CD4-positive, CD25-positive, alpha-beta regulatory T cell (primary cell): ENCODE data around the gene LRRTM3. TPM values are rescaled to one million over a fixed set of nuclear protein-coding genes. Genes with fewer than 3 reads are reported as not detected.

Experiments used
- ATAC-seq, 2 donors: fragments of 150-1000 bp; cut with Tn5 transposase; one replicate each; pipeline ENCODE4 v1.10.0; 2021; ENCODE audit warnings: low read depth in 2 of 2, moderate number of reproducible peaks in 2 of 2, moderate library complexity in 1 of 2
- DNase-seq, 3 donors: peaks; one replicate each; pipeline versions ENCODE4 v3.0.0 to v3.0.0-alpha.2; 2012 to 2022; ENCODE audit warnings: mixed read lengths in 1 of 3
- H3K27ac ChIP-seq: one replicate; pipeline ENCODE4 v1.7.0; 2013; ENCODE audit warnings: mild to moderate bottlenecking, low read length; ENCODE audit not compliant: insufficient read depth, poor library complexity, severe bottlenecking
- H3K27me3 ChIP-seq: one replicate; pipeline ENCODE4 v1.7.0; 2013; ENCODE audit warnings: low read length; ENCODE audit not compliant: control insufficient read depth, insufficient read depth
- H3K36me3 ChIP-seq: one replicate; pipeline ENCODE4 v1.7.0; 2013; ENCODE audit warnings: mild to moderate bottlenecking, low read length, moderate library complexity; ENCODE audit not compliant: control insufficient read depth, insufficient read depth
- H3K4me1 ChIP-seq: 2 replicates; pipeline ENCODE4 v1.7.0; 2013; ENCODE audit warnings: mild to moderate bottlenecking, low read length; ENCODE audit not compliant: insufficient read depth, control insufficient read depth, poor library complexity, severe bottlenecking
- H3K4me3 ChIP-seq: one replicate; pipeline ENCODE4 v1.7.0; 2013; ENCODE audit warnings: low read depth, mild to moderate bottlenecking, low read length, moderate library complexity
- H3K9me3 ChIP-seq, 2 experiments: 1 replicate in 1 of 2; 2 replicates in 1 of 2; pipeline ENCODE4 v1.7.0; 2013; ENCODE audit warnings: low read length in 2 of 2, mild to moderate bottlenecking in 1 of 2, moderate library complexity in 1 of 2; ENCODE audit not compliant: control insufficient read depth in 2 of 2
- H3K27ac Mint-ChIP-seq, 3 donors: one replicate each; pipeline ENCODE4 v1.8.0; 2020 to 2022; ENCODE audit warnings: mild to moderate bottlenecking in 3 of 3, mixed read lengths in 3 of 3, moderate library complexity in 2 of 3
- H3K27me3 Mint-ChIP-seq: one replicate; pipeline ENCODE4 v1.8.0; 2022; ENCODE audit warnings: mild to moderate bottlenecking, mixed read lengths
- H3K36me3 Mint-ChIP-seq: one replicate; pipeline ENCODE4 v1.8.0; 2020; ENCODE audit warnings: mixed read lengths
- H3K4me1 Mint-ChIP-seq, 4 donors: one replicate each; pipeline ENCODE4 v1.8.0; 2020 to 2022; ENCODE audit warnings: mixed read lengths in 4 of 4, mild to moderate bottlenecking in 1 of 4
- H3K4me3 Mint-ChIP-seq, 4 donors: one replicate each; pipeline ENCODE4 v1.8.0; 2020 to 2022; ENCODE audit warnings: mild to moderate bottlenecking in 4 of 4, mixed read lengths in 4 of 4, moderate library complexity in 3 of 4
- H3K9me3 Mint-ChIP-seq, 7 donors: one replicate each; pipeline ENCODE4 v1.8.0; 2020 to 2022; ENCODE audit warnings: mixed read lengths in 7 of 7, mild to moderate bottlenecking in 3 of 7, moderate library complexity in 2 of 7
- polyA plus RNA-seq, 4 donors: library from polyadenylated mRNA; unstranded; fragments of 300-500 nt; fragmentation: Illumina TruSeq; gene quantifications; one replicate each; pipeline ENCODE4 v1.2.3, GENCODE V29; 2021
- total RNA-seq: library from RNA; stranded (reverse); gene quantifications from one replicate; pipeline ENCODE4 v1.2.3, GENCODE V29; 2022

Gene LRRTM3
- total and polyA plus RNA-seq, 5 donors from 2014 or later, result not detected

DNA sequence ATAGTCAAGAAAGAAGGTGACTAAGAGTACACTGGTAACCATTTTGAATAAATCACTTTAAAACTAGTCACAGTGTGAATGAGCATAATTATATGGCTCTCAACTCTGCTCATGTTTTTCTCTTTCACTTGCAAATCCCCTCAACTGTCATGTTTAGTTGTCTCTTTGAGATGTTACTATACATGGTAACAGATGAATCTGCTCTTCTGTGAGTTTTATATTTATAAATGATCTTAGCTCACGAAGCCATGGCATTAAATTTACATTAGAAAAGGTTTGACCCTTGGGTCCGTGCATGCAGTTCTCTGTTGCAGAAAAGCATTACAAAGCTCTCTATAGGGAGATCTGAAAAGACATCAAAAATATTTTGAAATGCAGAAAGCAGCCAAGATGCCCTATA is 33.0 kb upstream of the LRRTM3 start:
- Histone ChIP-seq H3K4me1 (no peaks in the 10 kb centered on the region), H3K27ac (no peak overlapping the region), H3K36me3 (no peaks in the 10 kb centered on the region), H3K4me3 (no peak overlapping the region), H3K9me3 (no peaks in the 10 kb centered on the region), H3K27me3 (no peaks in the 10 kb centered on the region)
- Mint-ChIP-seq H3K4me1 (no peaks in the 10 kb centered on the region), H3K36me3 (no peaks in the 10 kb centered on the region), H3K27ac (no peak overlapping the region), H3K4me3 (no peak overlapping the region), H3K27me3 (peaks cover 4% of the 10 kb centered on the region), H3K9me3 (peaks cover 0 to 7% (median 4%) of the 10 kb centered on the region in 7 donors)
- DNase-seq (no peak), ATAC-seq (no peak)

DNA sequence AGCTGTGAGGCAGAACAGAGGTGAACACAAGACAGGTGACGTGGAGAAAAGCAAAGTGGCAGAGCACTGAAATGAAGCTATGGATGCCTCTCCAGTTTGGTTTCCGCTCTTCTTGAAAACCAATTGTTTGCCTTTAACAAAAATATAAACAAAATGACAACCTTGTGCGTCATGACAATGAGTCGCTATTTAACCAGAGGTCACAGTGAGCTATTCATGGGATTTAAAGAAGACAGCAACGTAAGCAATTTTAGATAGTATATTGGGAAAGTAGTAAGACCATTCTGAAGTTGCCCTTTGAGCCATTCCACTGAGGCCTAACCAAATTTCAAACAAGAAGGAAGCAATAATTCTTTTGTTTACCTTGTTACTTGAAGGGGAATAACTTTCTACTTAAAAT is 15.2 kb upstream of the LRRTM3 start:
- H3K36me3 Mint-ChIP-seq, result no peaks in the 10 kb centered on the region
- Histone ChIP-seq H3K27me3 (no peaks in the 10 kb centered on the region), H3K4me3 (no peak overlapping the region), H3K36me3 (no peaks in the 10 kb centered on the region), H3K27ac (no peak overlapping the region), H3K9me3 (no peaks in the 10 kb centered on the region), H3K4me1 (no peaks in the 10 kb centered on the region)
- no peak overlapping the region for H3K4me3 Mint-ChIP-seq
- H3K9me3 Mint-ChIP-seq, result peaks cover 0 to 14% (median 0%) of the 10 kb centered on the region in 7 donors
- DNase-seq, result no peak
- no peak for ATAC-seq
- no peak overlapping the region for H3K27ac Mint-ChIP-seq
- no peaks in the 10 kb centered on the region for H3K4me1 Mint-ChIP-seq
- no peaks in the 10 kb centered on the region for H3K27me3 Mint-ChIP-seq

DNA sequence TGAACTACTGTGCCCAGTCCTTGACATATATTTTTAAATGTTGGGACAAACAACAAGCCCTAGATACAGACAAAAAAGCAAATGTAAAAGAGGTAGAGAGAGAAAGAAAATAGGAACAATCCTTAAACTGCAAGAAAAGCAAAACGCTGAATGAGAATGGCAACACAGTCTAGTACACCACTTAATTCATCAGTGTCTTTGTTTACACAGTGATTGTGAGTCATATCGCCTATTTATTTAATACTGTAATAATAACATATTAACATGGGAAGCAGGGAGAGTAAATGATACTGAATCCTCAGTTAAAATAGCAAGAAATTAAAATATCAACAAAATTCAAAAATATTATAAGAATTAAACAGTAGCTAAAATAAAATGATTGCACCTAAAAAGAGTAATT is 9.8 kb upstream of the LRRTM3 start:
- H3K27me3 ChIP-seq, result no peaks in the 10 kb centered on the region
- H3K36me3 ChIP-seq, result no peaks in the 10 kb centered on the region
- H3K4me1 Mint-ChIP-seq, result no peaks in the 10 kb centered on the region
- H3K27ac Mint-ChIP-seq, result no peak overlapping the region
- H3K4me1 ChIP-seq, result no peaks in the 10 kb centered on the region
- no peak overlapping the region for H3K4me3 Mint-ChIP-seq
- DNase-seq, result no peak
- peaks cover 0 to 6% (median 0%) of the 10 kb centered on the region in 7 donors for H3K9me3 Mint-ChIP-seq
- no peaks in the 10 kb centered on the region for H3K36me3 Mint-ChIP-seq
- no peak overlapping the region for H3K27ac ChIP-seq
- H3K27me3 Mint-ChIP-seq, result no peaks in the 10 kb centered on the region
- no peaks in the 10 kb centered on the region for H3K9me3 ChIP-seq
- H3K4me3 ChIP-seq, result no peak overlapping the region
- no peak for ATAC-seq

DNA sequence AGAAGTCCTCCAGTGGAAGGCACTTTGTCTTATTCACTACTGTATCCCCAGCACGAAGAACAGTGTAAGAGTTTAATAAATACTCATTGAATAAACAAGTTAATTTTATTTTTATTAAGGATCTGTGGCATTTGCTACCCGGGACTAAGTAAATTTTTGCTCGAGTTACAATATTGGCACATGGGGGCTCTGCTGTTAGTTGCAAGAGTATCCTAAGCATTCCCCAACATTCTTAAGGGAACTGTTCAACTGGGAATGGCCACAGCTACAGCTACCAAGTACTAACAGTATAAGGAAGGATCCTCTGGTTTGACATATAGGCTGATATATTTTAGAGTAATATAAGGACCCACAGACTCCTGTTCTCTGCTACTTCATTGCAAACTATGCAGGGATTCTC is 8.7 kb upstream of the LRRTM3 start:
- Mint-ChIP-seq H3K36me3 (no peaks in the 10 kb centered on the region), H3K9me3 (peaks cover 0 to 6% (median 0%) of the 10 kb centered on the region in 7 donors), H3K4me3 (no peak overlapping the region), H3K27ac (no peak overlapping the region), H3K4me1 (no peaks in the 10 kb centered on the region), H3K27me3 (no peaks in the 10 kb centered on the region)
- Histone ChIP-seq H3K4me1 (no peaks in the 10 kb centered on the region), H3K27me3 (no peaks in the 10 kb centered on the region), H3K9me3 (no peaks in the 10 kb centered on the region), H3K4me3 (no peak overlapping the region), H3K36me3 (no peaks in the 10 kb centered on the region), H3K27ac (no peak overlapping the region)
- DNase-seq, result no peak
- ATAC-seq, result no peak

DNA sequence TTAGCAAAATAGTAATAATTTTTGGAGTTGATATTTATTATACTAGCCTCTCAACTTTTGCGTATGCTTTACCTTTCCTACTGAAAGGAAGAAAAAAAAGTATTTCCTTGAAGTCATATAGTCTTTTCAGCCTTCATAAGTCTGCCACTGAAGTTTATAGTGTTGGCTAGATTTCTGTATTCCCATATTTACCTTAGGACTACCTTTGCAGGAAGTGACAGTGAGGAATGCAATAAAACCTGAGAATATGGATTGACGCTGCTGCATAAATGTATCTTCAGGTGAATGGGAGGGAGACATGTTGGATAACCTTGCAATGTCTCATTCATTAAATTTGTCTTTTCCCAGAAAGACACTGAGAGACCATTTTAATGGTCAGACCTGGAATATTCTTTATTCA is 6.6 kb upstream of the LRRTM3 start:
- DNase-seq (no peak), ATAC-seq (no peak)
- Histone ChIP-seq H3K36me3 (no peaks in the 10 kb centered on the region), H3K4me3 (no peak overlapping the region), H3K27me3 (no peaks in the 10 kb centered on the region), H3K27ac (no peak overlapping the region), H3K4me1 (no peaks in the 10 kb centered on the region), H3K9me3 (no peaks in the 10 kb centered on the region)
- H3K27me3 Mint-ChIP-seq, result peaks cover 6% of the 10 kb centered on the region
- no peaks in the 10 kb centered on the region for H3K4me1 Mint-ChIP-seq
- no peak overlapping the region for H3K27ac Mint-ChIP-seq
- peaks cover 0 to 6% (median 0%) of the 10 kb centered on the region in 7 donors for H3K9me3 Mint-ChIP-seq
- H3K36me3 Mint-ChIP-seq, result no peaks in the 10 kb centered on the region
- no peak overlapping the region for H3K4me3 Mint-ChIP-seq

DNA sequence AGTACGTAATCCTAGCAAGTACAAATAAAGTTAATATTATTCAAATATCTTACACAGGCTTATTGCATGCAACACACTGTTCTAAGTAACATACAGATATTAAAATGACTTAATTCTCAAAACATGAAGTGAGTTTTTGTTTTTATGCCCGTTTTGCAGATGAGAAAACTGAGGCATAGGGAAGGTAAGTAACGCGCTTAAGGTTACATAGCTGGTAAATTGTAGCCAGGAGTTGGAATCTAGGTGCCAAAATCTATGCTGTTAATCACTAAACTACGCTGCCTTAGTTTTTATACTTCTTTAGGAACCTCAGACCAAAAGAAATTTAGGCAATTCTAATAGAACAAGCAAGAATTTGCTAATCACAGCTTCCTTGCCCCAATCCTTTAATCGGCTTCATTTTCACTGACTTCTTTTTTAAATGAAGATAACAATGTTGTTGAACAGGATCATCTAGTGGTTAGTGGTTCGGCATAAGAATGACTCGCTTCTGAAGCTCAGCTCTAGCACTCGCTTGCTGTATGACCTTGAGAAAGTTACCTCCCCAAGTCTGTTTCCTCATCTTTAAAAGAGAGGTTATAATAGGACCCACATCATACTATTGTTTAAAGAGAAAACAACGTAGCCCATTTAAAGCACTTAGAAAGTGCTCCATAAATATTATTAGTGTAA is 1.0 kb upstream of the LRRTM3 start:
- Mint-ChIP-seq H3K9me3 (peaks cover 0 to 5% (median 0%) of the 10 kb centered on the region in 7 donors), H3K27me3 (peaks cover 34% of the 10 kb centered on the region), H3K4me3 (no peak overlapping the region), H3K4me1 (no peaks in the 10 kb centered on the region), H3K27ac (no peak overlapping the region), H3K36me3 (no peaks in the 10 kb centered on the region)
- Histone ChIP-seq H3K9me3 (no peaks in the 10 kb centered on the region), H3K4me1 (no peaks in the 10 kb centered on the region), H3K4me3 (no peak overlapping the region), H3K36me3 (no peaks in the 10 kb centered on the region), H3K27ac (no peak overlapping the region), H3K27me3 (peaks cover 19% of the 10 kb centered on the region)
- ATAC-seq, result no peak
- DNase-seq, result no peak

DNA sequence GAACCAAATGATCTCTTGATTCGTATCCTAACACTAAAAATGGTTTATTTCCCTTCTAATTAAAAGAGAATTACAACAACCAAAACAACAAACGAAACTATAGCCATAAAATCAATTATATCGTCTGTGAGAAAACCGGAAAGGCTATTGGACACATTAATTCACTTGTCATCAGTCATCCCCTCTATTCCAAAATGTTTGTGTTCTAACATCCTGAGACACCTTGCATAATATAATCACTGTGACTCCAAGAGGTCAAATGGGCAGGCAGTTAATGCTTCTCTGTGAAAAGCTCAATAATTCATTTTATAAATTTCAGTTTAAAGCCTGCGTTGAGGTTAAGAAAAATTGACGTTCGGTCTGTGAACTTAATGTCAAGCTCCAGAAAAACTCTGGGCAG is 463 bp upstream of the LRRTM3 start:
- Mint-ChIP-seq H3K36me3 (no peaks in the 10 kb centered on the region), H3K4me1 (no peaks in the 10 kb centered on the region), H3K27me3 (peaks cover 34% of the 10 kb centered on the region), H3K27ac (no peak overlapping the region), H3K9me3 (peaks cover 0 to 5% (median 0%) of the 10 kb centered on the region in 7 donors), H3K4me3 (no peak overlapping the region)
- Histone ChIP-seq H3K36me3 (no peaks in the 10 kb centered on the region), H3K27ac (no peak overlapping the region), H3K4me1 (no peaks in the 10 kb centered on the region), H3K27me3 (peaks cover 19% of the 10 kb centered on the region), H3K4me3 (no peak overlapping the region), H3K9me3 (no peaks in the 10 kb centered on the region)
- ATAC-seq (no peak), DNase-seq (no peak)

DNA sequence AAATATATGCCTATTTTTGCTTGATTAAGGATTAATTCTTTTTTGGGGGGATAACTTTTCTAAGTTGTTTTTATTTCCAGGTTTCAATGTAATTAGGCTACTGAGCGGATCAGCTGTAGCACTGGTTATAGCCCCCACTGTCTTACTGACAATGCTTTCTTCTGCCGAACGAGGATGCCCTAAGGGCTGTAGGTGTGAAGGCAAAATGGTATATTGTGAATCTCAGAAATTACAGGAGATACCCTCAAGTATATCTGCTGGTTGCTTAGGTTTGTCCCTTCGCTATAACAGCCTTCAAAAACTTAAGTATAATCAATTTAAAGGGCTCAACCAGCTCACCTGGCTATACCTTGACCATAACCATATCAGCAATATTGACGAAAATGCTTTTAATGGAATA is 1.0 kb downstream of the LRRTM3 start:
- DNase-seq (no peak), ATAC-seq (no peak)
- no peaks in the 10 kb centered on the region for H3K9me3 Mint-ChIP-seq
- Histone ChIP-seq H3K4me1 (no peaks in the 10 kb centered on the region), H3K36me3 (no peaks in the 10 kb centered on the region), H3K27ac (no peak overlapping the region), H3K4me3 (no peak overlapping the region), H3K9me3 (no peaks in the 10 kb centered on the region), H3K27me3 (peaks cover 19% of the 10 kb centered on the region)
- H3K4me3 Mint-ChIP-seq, result no peak overlapping the region
- H3K4me1 Mint-ChIP-seq, result no peaks in the 10 kb centered on the region
- peaks cover 38% of the 10 kb centered on the region for H3K27me3 Mint-ChIP-seq
- no peak overlapping the region for H3K27ac Mint-ChIP-seq
- H3K36me3 Mint-ChIP-seq, result no peaks in the 10 kb centered on the region
